ENCODE data around the gene TUBA4A.

DNA sequence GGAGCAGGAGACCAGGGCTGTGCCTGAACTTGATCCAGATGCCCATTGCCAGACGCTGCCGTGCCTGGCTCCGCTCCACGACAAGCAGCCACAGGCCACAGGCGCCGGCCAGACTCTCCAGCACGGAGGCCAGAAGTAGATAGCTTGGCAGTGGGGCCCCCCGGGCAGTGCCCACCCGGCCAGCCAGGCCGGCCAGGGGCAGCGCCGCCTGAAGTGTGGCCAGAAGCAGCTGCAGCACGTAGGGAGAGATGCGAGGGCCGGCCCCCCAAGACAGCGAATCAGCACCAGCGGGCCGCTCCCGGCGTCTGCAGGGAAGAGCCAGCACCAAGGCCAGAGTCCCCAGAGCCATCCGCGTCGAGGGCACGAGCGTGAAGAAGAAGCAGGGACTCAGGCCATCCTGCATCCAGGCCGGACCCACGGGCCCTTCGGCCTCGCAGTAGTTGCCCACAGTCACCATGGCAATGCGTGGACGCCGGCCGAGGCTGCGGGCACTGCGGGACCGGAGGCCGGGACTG lies 35.4 kb downstream of the TUBA4A start:
- TF ChIP-seq, protein P1, sequence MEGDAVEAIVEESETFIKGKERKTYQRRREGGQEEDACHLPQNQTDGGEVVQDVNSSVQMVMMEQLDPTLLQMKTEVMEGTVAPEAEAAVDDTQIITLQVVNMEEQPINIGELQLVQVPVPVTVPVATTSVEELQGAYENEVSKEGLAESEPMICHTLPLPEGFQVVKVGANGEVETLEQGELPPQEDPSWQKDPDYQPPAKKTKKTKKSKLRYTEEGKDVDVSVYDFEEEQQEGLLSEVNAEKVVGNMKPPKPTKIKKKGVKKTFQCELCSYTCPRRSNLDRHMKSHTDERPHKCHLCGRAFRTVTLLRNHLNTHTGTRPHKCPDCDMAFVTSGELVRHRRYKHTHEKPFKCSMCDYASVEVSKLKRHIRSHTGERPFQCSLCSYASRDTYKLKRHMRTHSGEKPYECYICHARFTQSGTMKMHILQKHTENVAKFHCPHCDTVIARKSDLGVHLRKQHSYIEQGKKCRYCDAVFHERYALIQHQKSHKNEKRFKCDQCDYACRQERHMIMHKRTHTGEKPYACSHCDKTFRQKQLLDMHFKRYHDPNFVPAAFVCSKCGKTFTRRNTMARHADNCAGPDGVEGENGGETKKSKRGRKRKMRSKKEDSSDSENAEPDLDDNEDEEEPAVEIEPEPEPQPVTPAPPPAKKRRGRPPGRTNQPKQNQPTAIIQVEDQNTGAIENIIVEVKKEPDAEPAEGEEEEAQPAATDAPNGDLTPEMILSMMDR (optimal IDR thresholded peaks at IDR 0.05 in 1 of 3, IDR thresholded peaks at IDR 0.05 in 1 of 3, conservative IDR thresholded peaks at IDR 0.05 in 1 of 3; ENCODE audit: extremely low read depth in 1 of 3, insufficient read depth in 2 of 3, low read length in 3 of 3): no peak
- TF ChIP-seq EZH2 (IDR thresholded peaks at IDR 0.05; ENCODE audit: low read length): no peak

Measured in keratinocyte (primary cell).